Measurements from ENCODE around the gene SLC39A9.
"Not testable (repeated sequence)": the region's sequence is repeated elsewhere in the genome, so short reads cannot be mapped to it uniquely, and the experiment has no call there.

The SLC39A9 gene

DNA sequence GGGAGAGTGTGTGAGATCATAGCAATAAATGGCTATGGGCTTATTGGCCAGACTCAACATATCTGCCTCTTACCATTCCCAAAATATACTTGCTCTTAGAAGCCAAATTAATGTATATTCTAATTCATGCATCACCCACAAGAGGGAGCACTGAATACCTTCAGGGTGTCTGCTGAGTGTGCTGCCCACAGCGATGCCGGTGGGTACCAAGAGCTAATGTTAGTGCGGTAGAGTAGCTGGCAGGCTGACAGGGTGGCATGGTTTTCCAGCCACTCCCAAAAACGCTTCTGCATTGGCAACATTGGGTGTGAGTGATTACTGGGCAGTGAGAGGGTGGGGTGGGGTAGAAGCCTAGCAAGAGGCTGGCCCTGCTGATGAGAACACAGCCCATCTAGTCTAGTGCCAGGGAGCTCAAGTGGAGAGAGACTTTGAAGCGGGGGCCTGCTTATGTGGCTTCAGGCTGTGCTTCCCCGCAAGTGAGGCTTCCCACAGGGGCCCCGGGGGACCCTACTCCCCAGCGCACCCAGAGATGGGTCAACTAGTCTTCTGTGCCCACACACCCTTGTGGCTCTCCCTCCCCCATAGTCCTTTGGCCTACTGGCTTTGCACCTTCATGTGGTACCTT is 76.8 kb downstream of the SLC39A9 start:
- no peak for DNase-seq (ENCODE audit: low read depth in 3 of 3)

GRCh38 chr14:69476824-69477450 is 78.4 kb downstream of the SLC39A9 start:
- DNase-seq (ENCODE audit: low read depth in 3 of 3): not testable (repeated sequence)

DNA sequence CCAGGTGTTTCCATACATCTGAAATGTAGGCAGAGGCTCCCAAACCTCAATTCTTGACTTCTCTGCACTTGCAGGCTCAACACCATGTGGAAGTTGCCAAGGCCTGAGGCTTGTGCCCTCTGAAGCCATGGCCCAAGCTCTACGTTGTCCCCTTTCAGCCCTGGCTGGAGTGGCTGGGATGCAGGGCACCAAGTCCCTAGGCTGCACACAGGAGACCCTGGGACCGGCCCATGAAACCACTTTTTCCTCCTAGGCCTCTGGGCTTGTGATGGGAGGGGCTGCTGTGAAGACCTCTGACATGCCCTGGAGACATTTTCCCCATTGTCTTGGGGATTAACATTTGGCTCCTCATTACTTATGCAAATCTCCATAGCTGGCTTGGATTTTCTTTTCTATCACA is 79.6 kb downstream of the SLC39A9 start:
- not testable (repeated sequence) for DNase-seq (ENCODE audit: low read depth in 3 of 3)

GRCh38 chr14:69479696-69480095 is 81.2 kb downstream of the SLC39A9 start:
- DNase-seq (ENCODE audit: low read depth in 3 of 3): no peak

DNA sequence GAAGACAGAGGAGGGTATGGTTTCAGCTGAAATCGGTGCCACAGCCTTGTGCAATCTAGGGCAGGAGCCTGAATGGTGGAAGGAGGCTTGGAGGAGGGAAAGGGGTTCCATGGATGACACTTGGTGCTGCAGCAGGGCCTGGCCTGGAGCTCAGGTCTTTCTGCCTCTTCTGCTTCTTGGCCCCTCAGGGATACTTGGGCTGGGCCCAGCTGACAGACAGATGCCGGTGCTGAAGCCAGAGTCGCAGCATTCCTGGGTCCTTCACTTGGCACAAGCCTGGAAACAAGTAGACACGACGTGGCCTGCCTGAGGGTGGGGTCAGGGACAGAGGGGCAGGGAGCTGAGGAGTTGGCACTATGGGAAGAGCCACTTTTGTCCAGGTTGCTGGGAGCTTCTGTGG is 81.6 kb downstream of the SLC39A9 start:
- no peak for DNase-seq (ENCODE audit: low read depth in 3 of 3)

DNA sequence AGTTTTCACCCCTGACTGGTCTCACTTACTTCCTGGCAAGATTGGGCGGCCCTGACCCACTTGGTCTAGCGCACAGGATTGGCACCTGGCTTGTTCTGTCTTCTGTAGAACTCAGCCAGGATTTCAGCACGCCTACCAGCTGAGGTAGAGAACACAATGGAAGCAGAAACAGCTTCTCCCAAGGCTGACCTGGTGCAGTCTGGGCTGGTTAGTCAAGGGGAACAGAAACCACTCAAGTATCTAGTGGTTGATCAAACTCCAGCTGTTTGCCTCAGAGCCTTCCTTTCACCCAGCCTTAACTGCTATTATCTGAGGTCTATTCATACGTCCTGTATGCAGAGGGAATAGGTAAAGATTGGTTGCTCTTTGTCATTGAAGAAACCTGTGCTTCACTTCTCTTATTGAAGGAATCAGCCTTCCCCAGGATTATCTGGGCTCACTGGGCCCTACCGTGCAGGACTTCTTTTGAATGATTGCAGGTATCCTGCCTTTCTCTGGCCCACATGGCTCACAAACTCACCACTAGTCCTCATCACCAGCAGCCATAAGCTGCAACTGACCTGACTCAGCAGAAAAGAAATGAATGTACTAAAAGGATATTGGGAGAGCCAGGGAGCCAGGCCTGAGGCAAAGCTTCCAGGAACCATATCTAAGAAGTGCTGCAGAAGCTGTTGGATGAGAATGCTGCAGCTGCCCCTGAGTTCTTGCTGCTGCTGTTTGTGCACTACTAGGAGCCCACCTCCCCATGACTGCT is 83.5 kb downstream of the SLC39A9 start:
- no peak for DNase-seq (ENCODE audit: low read depth in 3 of 3)

- no peak for DNase-seq (ENCODE audit: low read depth in 3 of 3)
Measured at GRCh38 chr14:69483765-69484443, 85.4 kb downstream of the SLC39A9 start.

DNA sequence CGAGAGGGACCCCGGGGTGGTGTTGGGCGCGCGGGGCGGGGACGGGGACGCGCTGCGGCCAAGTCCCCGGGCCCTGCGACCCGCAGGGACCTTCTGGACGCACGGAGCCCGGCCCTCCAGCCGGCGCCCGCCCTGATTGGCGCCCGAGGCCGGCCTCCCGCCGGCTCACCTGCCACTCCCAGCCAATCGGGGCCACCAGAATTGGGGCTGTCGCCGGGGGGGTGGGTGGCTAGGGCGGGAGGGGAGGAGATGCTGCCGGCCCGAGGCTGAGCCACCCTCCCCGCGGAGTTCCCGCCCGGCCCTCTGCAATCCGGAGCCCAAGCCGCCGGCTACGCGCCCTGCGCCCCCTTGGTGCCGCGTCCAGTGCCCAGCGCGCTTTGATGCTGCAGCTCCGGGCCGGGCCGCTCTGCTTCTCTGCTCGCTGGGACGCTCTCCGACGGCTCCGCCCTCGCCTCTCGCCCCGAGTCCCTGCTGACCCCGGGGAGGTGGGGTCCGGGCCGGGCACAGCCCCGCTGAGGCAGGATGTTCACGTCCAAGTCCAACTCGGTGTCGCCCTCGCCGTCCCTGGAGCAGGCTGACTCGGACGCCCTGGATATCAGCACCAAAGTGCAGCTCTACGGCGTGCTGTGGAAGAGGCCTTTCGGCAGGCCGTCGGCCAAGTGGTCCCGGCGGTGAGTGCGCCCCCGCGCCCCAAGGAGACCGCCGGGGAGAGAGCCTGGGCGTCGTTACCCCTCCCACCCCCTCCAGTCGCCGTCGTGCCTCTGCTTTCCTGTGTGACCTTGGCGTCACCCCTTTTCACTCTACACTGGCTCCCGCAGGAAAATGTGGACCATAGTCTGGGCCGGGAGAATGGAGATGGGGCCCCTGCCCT is 86.2 kb downstream of the SLC39A9 start, which contains the start of gene PLEKHD1:
Gene PLEKHD1 (plus strand): TSS at position 285 of the 871 bp plus-strand sequence. CDS start 238 bp downstream, at position 523.
- DNase-seq (ENCODE audit: low read depth in 3 of 3): no peak

DNA sequence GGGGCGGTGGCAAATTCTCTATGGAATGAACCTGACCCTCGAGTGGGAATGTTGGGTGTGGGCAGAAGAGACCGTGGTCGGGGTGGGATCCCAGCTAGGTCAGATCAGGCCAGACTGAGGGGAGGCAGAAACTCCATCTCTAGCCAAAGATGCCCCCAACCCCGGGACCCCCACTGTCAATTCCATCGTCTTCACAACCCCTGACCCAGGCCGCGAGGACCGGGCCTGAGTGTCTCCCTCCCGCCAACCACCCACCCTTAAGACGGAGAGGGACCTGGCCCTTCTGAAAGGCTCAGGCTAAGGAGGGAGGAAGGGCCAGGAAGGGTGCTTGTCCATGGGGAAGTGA is 86.8 kb downstream of the SLC39A9 start:
- DNase-seq (ENCODE audit: low read depth in 3 of 3): no peak

DNA sequence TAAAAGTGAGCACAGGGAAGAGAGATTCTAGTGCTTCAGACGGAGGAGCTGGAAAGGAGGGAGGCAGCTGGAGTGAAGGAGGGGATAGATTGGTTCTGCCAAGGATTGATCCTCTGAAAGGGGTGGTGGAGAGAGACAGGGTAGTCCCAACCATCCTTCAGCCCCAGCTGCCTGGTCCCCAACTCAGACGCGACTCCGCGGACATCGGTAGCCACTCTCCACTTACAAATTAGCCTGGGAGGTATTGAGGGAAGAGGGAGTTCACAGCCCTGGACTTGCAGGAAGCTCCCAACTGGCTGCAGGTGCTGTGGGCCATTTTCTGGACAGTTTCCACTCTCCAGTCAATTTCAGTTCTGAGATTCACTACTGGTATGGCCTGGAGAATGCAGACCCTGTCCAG is 87.2 kb downstream of the SLC39A9 start:
- no peak for DNase-seq (ENCODE audit: low read depth in 3 of 3)

GRCh38 chr14:69487226-69487625 is 88.7 kb downstream of the SLC39A9 start:
- DNase-seq (ENCODE audit: low read depth in 3 of 3): no peak

DNA sequence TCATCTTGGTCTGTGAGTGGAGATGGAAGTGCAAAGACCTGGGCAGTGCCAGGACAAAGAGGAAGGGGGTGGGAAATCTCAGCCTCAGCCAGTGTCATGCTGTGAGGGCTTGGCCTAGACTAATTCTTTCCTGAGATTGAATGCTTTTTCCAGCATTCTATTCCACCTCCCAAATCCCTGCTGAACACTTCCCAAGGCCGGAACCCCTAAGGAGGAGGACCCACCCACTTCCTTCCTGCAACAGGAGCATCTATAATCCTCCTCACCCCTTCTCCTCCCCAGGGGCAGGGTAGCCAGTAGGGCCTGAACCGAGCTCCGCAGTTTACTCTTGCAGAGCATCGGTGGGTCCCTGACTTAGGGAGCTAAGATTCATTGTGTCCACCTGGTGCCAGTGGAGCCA is 89.3 kb downstream of the SLC39A9 start:
- DNase-seq (ENCODE audit: low read depth in 3 of 3): no peak

GRCh38 chr14:69489495-69489894 is 91.0 kb downstream of the SLC39A9 start:
- DNase-seq (ENCODE audit: low read depth in 3 of 3): no peak

DNA sequence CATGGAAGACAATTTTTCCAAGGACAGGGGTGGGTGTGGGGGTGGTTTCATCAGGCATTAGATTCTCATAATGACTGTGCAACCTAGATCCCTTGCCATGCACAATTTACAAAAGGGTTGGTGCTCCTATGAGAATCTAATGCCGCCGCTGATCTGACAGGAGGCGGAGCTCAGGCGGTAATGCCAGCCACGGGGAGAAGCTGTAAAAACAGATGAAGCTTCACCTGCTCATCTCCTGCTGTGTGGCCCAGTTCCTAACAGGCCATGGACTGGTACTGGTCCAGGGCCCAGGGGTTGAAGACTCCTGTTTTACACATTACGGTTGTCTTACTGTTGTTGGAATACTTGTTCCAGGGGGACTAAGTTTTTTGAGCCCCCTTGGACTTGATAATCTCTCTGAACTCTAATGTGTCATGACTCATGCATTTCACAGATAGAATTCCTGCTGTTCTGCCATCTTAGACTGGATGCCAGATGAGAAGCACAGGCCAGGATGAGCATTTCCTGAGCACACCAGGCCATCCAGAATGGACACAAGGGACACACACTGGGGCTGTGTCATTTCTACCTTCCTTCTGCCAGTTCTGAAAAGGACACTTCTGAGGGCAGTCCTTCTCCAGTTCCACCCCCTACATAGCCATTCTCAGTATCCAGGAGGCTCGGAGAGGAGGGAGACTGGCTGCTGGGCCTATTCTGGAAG is 91.9 kb downstream of the SLC39A9 start:
- DNase-seq (ENCODE audit: low read depth in 3 of 3): no peak

DNA sequence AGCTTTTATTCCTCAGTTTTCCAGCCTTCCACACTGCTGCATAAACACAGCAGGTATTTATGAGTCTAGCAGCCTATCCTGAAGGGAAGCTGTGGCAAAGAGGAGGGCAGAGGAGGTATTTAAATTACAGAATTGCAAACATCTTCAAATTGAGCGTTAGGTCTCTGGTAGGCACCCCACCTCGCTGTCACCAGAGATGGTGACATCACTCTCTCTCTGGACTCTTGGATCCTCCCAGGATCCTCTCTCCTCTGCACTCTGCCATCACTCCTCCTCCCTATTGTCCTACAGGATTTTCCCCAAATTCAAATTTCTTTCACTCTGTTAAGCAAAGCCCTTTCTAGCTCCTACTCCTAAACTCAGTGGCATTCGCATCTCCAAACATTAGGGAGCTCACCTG is 92.7 kb downstream of the SLC39A9 start:
- no peak for DNase-seq (ENCODE audit: low read depth in 3 of 3)

- DNase-seq (ENCODE audit: low read depth in 3 of 3): no peak
Measured at GRCh38 chr14:69493038-69493437, 94.5 kb downstream of the SLC39A9 start.

DNA sequence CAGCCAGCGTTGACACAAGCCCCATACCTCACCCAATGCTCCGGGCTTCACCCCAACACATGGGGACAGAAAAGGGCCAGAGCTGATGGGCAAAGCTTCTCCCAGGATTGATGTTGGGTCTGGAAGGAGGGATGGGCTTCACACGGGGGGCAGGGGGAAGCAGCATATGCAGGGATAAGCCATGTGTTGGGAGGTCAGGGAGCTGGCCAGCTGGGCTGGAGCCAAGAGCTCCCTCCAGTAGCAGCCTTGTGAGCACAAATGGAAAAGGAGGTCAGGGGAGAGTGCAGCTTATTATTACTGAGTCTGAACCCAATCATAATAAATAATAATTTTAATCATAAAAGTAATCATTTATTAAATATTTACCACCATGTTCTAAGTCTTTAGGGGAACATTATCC is 95.3 kb downstream of the SLC39A9 start:
- DNase-seq (ENCODE audit: low read depth in 3 of 3): no peak

DNA sequence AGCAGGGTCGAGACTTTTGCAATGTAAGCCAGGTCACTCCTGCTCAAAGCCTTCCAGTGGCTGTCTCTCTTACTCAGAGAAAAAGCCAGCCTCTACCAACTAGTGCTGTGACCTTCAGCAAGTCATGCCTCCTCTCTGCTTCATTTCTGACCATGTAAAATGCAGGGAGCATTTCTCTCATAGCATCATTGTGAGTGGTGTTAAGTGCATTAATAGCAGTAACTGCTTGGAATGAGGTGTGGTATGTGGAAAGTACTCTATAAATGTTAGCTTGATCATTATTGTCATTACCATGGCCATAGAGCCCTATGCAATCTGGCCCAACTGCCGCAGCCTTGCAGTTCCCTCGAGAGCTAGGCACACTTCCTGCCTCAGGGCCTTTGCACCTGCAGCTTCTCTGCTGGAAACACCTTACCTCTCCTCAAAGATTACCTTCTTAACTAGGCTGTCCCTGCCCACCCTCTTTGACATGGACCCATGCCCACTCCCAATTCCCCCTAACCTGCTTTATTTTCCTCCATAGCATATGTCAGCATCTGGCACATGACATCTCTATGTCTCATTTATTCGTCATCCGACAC is 96.9 kb downstream of the SLC39A9 start:
- no peak for DNase-seq (ENCODE audit: low read depth in 3 of 3)

- not testable (repeated sequence) for DNase-seq (ENCODE audit: low read depth in 3 of 3)
Measured at GRCh38 chr14:69497866-69498265, 99.4 kb downstream of the SLC39A9 start.

- not testable (repeated sequence) for DNase-seq (ENCODE audit: low read depth in 3 of 3)
Measured at GRCh38 chr14:69498286-69498685, 99.8 kb downstream of the SLC39A9 start.
